Activated CD8-positive, alpha-beta memory T cell treated with anti-CD3 and anti-CD28 coated beads for 48 hours (primary cell): ENCODE measurements around the gene PAPOLG.
"Not testable (repeated sequence)": the region's sequence is repeated elsewhere in the genome, so short reads cannot be mapped to it uniquely, and the experiment has no call there.

Source experiments
- DNase-seq, 3 experiments: peaks; one replicate each; pipeline ENCODE4 v3.0.0-alpha.2; 2020; ENCODE audit warnings: low read depth in 2 of 3, low spot score in 2 of 3

PAPOLG gene

GRCh38 chr2:60821587-60822302, 65.7 kb downstream of the PAPOLG start:
- no peak for DNase-seq

- DNase-seq: no peak
Measured at GRCh38 chr2:60822987-60823386, 66.9 kb downstream of the PAPOLG start.

- DNase-seq: no peak
Measured at GRCh38 chr2:60823694-60824305, 67.7 kb downstream of the PAPOLG start.

- DNase-seq: no peak
Measured at GRCh38 chr2:60825666-60826065, 69.6 kb downstream of the PAPOLG start.

GRCh38 chr2:60826111-60826510, 70.0 kb downstream of the PAPOLG start:
- no peak for DNase-seq

- not testable (repeated sequence) for DNase-seq
Measured at GRCh38 chr2:60826860-60827259, 70.8 kb downstream of the PAPOLG start.

- no peak for DNase-seq
Measured at GRCh38 chr2:60827369-60827768, 71.3 kb downstream of the PAPOLG start.

- DNase-seq: no peak
Measured at GRCh38 chr2:60830991-60831390, 74.9 kb downstream of the PAPOLG start.

- DNase-seq: no peak
Measured at GRCh38 chr2:60831921-60832320, 75.9 kb downstream of the PAPOLG start.

- no peak for DNase-seq
Measured at GRCh38 chr2:60832621-60833020, 76.6 kb downstream of the PAPOLG start.

- no peak for DNase-seq
Measured at GRCh38 chr2:60834270-60834717, 78.2 kb downstream of the PAPOLG start.

GRCh38 chr2:60836491-60836890, 80.4 kb downstream of the PAPOLG start:
- DNase-seq: no peak

- DNase-seq: no peak
Measured at GRCh38 chr2:60837123-60837522, 81.1 kb downstream of the PAPOLG start.

- no peak for DNase-seq
Measured at GRCh38 chr2:60838481-60838880, 82.4 kb downstream of the PAPOLG start.

GRCh38 chr2:60839126-60839813, 83.2 kb downstream of the PAPOLG start:
- DNase-seq: no peak

GRCh38 chr2:60840880-60841279, 84.8 kb downstream of the PAPOLG start:
- no peak for DNase-seq

- DNase-seq: no peak
Measured at GRCh38 chr2:60843006-60843405, 86.9 kb downstream of the PAPOLG start.

GRCh38 chr2:60844105-60844504, 88.0 kb downstream of the PAPOLG start:
- no peak for DNase-seq

- no peak for DNase-seq
Measured at GRCh38 chr2:60847854-60848253, 91.8 kb downstream of the PAPOLG start.
